A673 (cell line): Measurements from ENCODE around the gene SRGAP1. TPM values are rescaled to one million over a fixed set of nuclear protein-coding genes. Genes with fewer than 3 reads are reported as not detected.

Experiments used
- BruUV-seq: library from RNA; stranded (reverse); fragments of 400-500 nt; replicated peaks from 2 replicates; lab custom pipeline; 2021; lab: Mats Ljungman, UMichigan
- CTCF ChIA-PET: fragments of 300-600 bp; sonication (Branson Sonifier 250); formaldehyde crosslinking; loops from one replicate; lab custom pipeline; 2022; ENCODE audit warnings: antibody characterized with exemption; lab: Charles Lee
- POLR2A ChIA-PET: fragments of 300-600 bp; sonication (Branson Sonifier 250); formaldehyde crosslinking; loops from one replicate; lab custom pipeline; 2022; ENCODE audit warnings: antibody characterized with exemption; ENCODE audit not compliant: low non-redundant PET; lab: Charles Lee
- DNase-seq: peaks from one replicate; pipeline ENCODE4 v3.0.0-alpha.2; 2015; ENCODE audit warnings: low spot score
- H3K27ac ChIP-seq: fragments of 200-600 bp; sonication (generic); 2 replicates; pipeline ENCODE4 v1.5.1; 2016; ENCODE audit warnings: mixed run types, low read depth, mild to moderate bottlenecking, mixed read lengths, antibody characterized with exemption, low read length; ENCODE audit not compliant: poor library complexity, severe bottlenecking
- H3K27me3 ChIP-seq: fragments of 200-600 bp; sonication (generic); replicated peaks from 2 replicates; pipeline ENCODE4 v1.6.1; 2017; ENCODE audit warnings: mixed run types, low read depth, mild to moderate bottlenecking, mixed read lengths, antibody characterized with exemption, low read length; ENCODE audit not compliant: insufficient read depth, poor library complexity
- H3K36me3 ChIP-seq: fragments of 200-600 bp; sonication (generic); 2 replicates; pipeline ENCODE4 v1.6.1; 2016; ENCODE audit warnings: mixed run types, mild to moderate bottlenecking, mixed read lengths, antibody characterized with exemption, low read length; ENCODE audit not compliant: insufficient read depth, poor library complexity, severe bottlenecking
- H3K4me1 ChIP-seq: fragments of 200-600 bp; sonication (generic); 2 replicates; pipeline ENCODE4 v1.6.1; 2017; ENCODE audit warnings: mixed run types, mild to moderate bottlenecking, mixed read lengths, antibody characterized with exemption, low read length; ENCODE audit not compliant: insufficient read depth, poor library complexity, severe bottlenecking
- H3K4me3 ChIP-seq: fragments of 200-600 bp; sonication (generic); 2 replicates; pipeline ENCODE4 v1.5.1; 2016; ENCODE audit warnings: low read depth, mixed run types, mild to moderate bottlenecking, mixed read lengths, low read length; ENCODE audit not compliant: poor library complexity, severe bottlenecking
- H3K9me3 ChIP-seq: fragments of 200-600 bp; sonication (generic); 2 replicates; pipeline ENCODE4 v1.6.1; 2016; ENCODE audit warnings: mixed run types, low read depth, mild to moderate bottlenecking, mixed read lengths, antibody characterized with exemption, low read length; ENCODE audit not compliant: poor library complexity, severe bottlenecking
- CTCF ChIP-seq: fragments of 300-800, 200-600 bp; sonication (generic); conservative IDR thresholded peaks from 2 replicates; pipeline ENCODE4 v1.5.1; 2017; ENCODE audit warnings: low read depth, mild to moderate bottlenecking, antibody characterized with exemption, low read length, moderate library complexity, mixed read lengths
- EZH2 ChIP-seq: fragments of 200-600 bp; sonication (generic); IDR thresholded peaks from 2 replicates; pipeline ENCODE4 v1.6.1; 2017; ENCODE audit warnings: borderline replicate concordance, low read depth, mild to moderate bottlenecking, mixed read lengths, antibody characterized with exemption, low read length; ENCODE audit not compliant: poor library complexity, severe bottlenecking
- intact Hi-C: fragments of 100-400 bp; cut with micrococcal nuclease; formaldehyde crosslinking; loops from one replicate; pipeline ENCODE4 v1.10.0; 2022; ENCODE audit not compliant: unreplicated experiment
- total RNA-seq: library from RNA; stranded (reverse); gene quantifications from 2 replicates; pipeline ENCODE4 v1.2.3, GENCODE V29; 2021

SRGAP1 gene
- total RNA-seq, 1 experiment from 2014 or later = 9.7 TPM

GRCh38 chr12:64092507-64093196 is 248.2 kb downstream of the SRGAP1 start:
- ChIA-PET POLR2A (no interaction called here), CTCF (no interaction called here)
- no peaks in the 10 kb centered on the region for H3K9me3 ChIP-seq
- TF ChIP-seq EZH2 = no peak
- TF ChIP-seq CTCF = no peak
- no peaks in the 10 kb centered on the region for H3K36me3 ChIP-seq
- peak overlapping the region; percentile 52 for H3K27ac ChIP-seq
- H3K27me3 ChIP-seq = no peaks in the 10 kb centered on the region
- no TSS peak for BruUV-seq
- DNase-seq = no peak
- peaks cover 62% of the 10 kb centered on the region for H3K4me1 ChIP-seq
- H3K4me3 ChIP-seq = no peak overlapping the region
- intact Hi-C loops = no loop called here

- intact Hi-C loops = no loop called here
- H3K4me3 ChIP-seq = no peak overlapping the region
- H3K27me3 ChIP-seq = no peaks in the 10 kb centered on the region
- no peaks in the 10 kb centered on the region for H3K36me3 ChIP-seq
- no TSS peak for BruUV-seq
- POLR2A ChIA-PET = no interaction called here
- no peak for TF ChIP-seq EZH2
- no peak for TF ChIP-seq CTCF
- no peak for DNase-seq
- H3K4me1 ChIP-seq = peaks cover 53% of the 10 kb centered on the region
- CTCF ChIA-PET = no interaction called here
- no peaks in the 10 kb centered on the region for H3K9me3 ChIP-seq
- H3K27ac ChIP-seq = no peak overlapping the region
Observed at GRCh38 chr12:64093689-64094088, 249.2 kb downstream of the SRGAP1 start.

GRCh38 chr12:64097366-64098105 is 253.0 kb downstream of the SRGAP1 start:
- POLR2A ChIA-PET = no interaction called here
- intact Hi-C loops = no loop called here

More at GRCh38 chr12:64097366-64098105, 253.0 kb downstream of the SRGAP1 start:
- no TSS peak for BruUV-seq
- Histone ChIP-seq H3K27ac (no peak overlapping the region), H3K36me3 (no peaks in the 10 kb centered on the region), H3K27me3 (no peaks in the 10 kb centered on the region), H3K4me1 (peaks cover 15% of the 10 kb centered on the region), H3K9me3 (no peaks in the 10 kb centered on the region), H3K4me3 (no peak overlapping the region)
- TF ChIP-seq EZH2 (no peak), CTCF (no peak)
- CTCF ChIA-PET = no interaction called here
- no peak for DNase-seq
